ENCODE data around the gene PHLDA2. TPM values are rescaled to one million over a fixed set of nuclear protein-coding genes. Genes with fewer than 3 reads are reported as not detected.

Gene PHLDA2
- polyA plus RNA-seq, 3 donors, result 5.5 to 19.7 (median 6.7) TPM

Other genes starting within 250 kb of the PHLDA2 start
- under 1 TPM; 0.03 to 0.45 (median 0.06) TPM for gene KCNQ1OT1, start 229.4 kb downstream of the PHLDA2 start, polyA plus RNA-seq
- gene CDKN1C, start 43.6 kb downstream of the PHLDA2 start, polyA plus RNA-seq, result 100 to 1,000 TPM in 2 of 3 donors, 10 to 100 TPM in 1; 22.4 to 254 (median 109) TPM
- gene NAP1L4, start 62.9 kb upstream of the PHLDA2 start, polyA plus RNA-seq, result 10 to 100 TPM; 33.1 to 59.3 (median 55.6) TPM
- 10 to 100 TPM; 24.7 to 81.4 (median 33.1) TPM for gene CARS1, start 128.0 kb upstream of the PHLDA2 start, polyA plus RNA-seq
- gene OSBPL5, start 235.9 kb upstream of the PHLDA2 start, polyA plus RNA-seq, result 10 to 100 TPM in 2 of 3 donors, 1 to 10 TPM in 1; 9.5 to 25.3 (median 19.7) TPM